GM19035 (cell line): Measurements from ENCODE around the gene OR10S1.
"Not testable (repeated sequence)": the region's sequence is repeated elsewhere in the genome, so short reads cannot be mapped to it uniquely, and the experiment has no call there.

ENCODE experiments used
- ATAC-seq: cut with Tn5 transposase; IDR thresholded peaks from one replicate; pipeline ENCODE4 v1.9.1; 2021; ENCODE audit not compliant: unreplicated experiment

Gene OR10S1

GRCh38 chr11:123977731-123978347, at the start of gene OR10S1:
Gene OR10S1 (minus strand): TSS chr11:123977781. CDS start chr11:123977664, 117 bp downstream.
- ATAC-seq: no peak

GRCh38 chr11:124026498-124026897, 48.9 kb upstream of the OR10S1 start, which contains the start of gene OR10G8:
Gene OR10G8 (plus strand): TSS chr11:124026798. CDS start chr11:124029623, 2,825 bp downstream.
- no peak for ATAC-seq

GRCh38 chr11:124015837-124016236, 38.3 kb upstream of the OR10S1 start:
- not testable (repeated sequence) for ATAC-seq

GRCh38 chr11:124012697-124013096, 35.1 kb upstream of the OR10S1 start, which contains the start of gene OR10G4:
Gene OR10G4 (plus strand): TSS chr11:124012997. CDS start chr11:124015575, 2,578 bp downstream.
- ATAC-seq: no peak

- ATAC-seq: no peak
Observed at GRCh38 chr11:123995119-123995518, 17.5 kb upstream of the OR10S1 start, which contains the start of gene OR10G6. Gene OR10G6 (minus strand): TSS chr11:123995161. CDS start chr11:123995161, 0 bp downstream.

- ATAC-seq: no peak
Observed at GRCh38 chr11:123979311-123979710, 1.7 kb upstream of the OR10S1 start.

GRCh38 chr11:123976770-123977560, 616 bp downstream of the OR10S1 start:
- no peak for ATAC-seq

GRCh38 chr11:123973816-123974215, 3.8 kb downstream of the OR10S1 start:
- no peak for ATAC-seq

- no peak for ATAC-seq
Observed at GRCh38 chr11:123956752-123957151, 20.8 kb downstream of the OR10S1 start.

GRCh38 chr11:123945132-123945531, 32.4 kb downstream of the OR10S1 start:
- ATAC-seq: no peak

GRCh38 chr11:123943738-123944137, 33.8 kb downstream of the OR10S1 start, which contains the start of gene OR6T1:
Gene OR6T1 (minus strand): TSS chr11:123943838. CDS start chr11:123943838, 0 bp downstream.
- ATAC-seq: no peak

- ATAC-seq: no peak
Observed at GRCh38 chr11:123942413-123942812, 35.2 kb downstream of the OR10S1 start.

- no peak for ATAC-seq
Observed at GRCh38 chr11:123939317-123939716, 38.3 kb downstream of the OR10S1 start, which contains the start of gene OR4D5. Gene OR4D5 (plus strand): TSS chr11:123939617. CDS start chr11:123939617, 0 bp downstream.
